Tibial nerve (tissue), 4 donors: ENCODE data around the gene FUT4. TPM values are rescaled to one million over a fixed set of nuclear protein-coding genes. Genes with fewer than 3 reads are reported as not detected.
"Not testable (repeated sequence)": the region's sequence is repeated elsewhere in the genome, so short reads cannot be mapped to it uniquely, and the experiment has no call there.

Experiments used
- DNase-seq, 2 donors: peaks; one replicate each; pipeline ENCODE4 v3.0.0-alpha.2; 2019; ENCODE audit warnings: low spot score in 2 of 2
- H3K27ac ChIP-seq, 4 donors: fragments of 200-600 bp; sonication (generic) in 3 of 4; one replicate each; pipeline ENCODE4 v1.5.1; 2017 to 2019; ENCODE audit warnings: mild to moderate bottlenecking in 1 of 4
- H3K27me3 ChIP-seq, 2 donors: fragments of 200-600 bp; sonication (generic) in 1 of 2; one replicate each; pipeline versions ENCODE4 v1.5.1 to v1.6.0; 2017 to 2019
- H3K36me3 ChIP-seq, 3 donors: fragments of 200-600 bp; sonication (generic); one replicate each; pipeline ENCODE4 v1.5.1; 2018 to 2019
- H3K4me1 ChIP-seq, 4 donors: fragments of 200-600 bp; sonication (generic) in 3 of 4; one replicate each; pipeline ENCODE4 v1.5.1; 2017 to 2019
- H3K4me3 ChIP-seq, 4 donors: fragments of 200-600 bp; sonication (generic) in 3 of 4; one replicate each; pipeline ENCODE4 v1.5.1; 2017 to 2019; ENCODE audit warnings: mild to moderate bottlenecking in 1 of 4, moderate library complexity in 1 of 4
- H3K9me3 ChIP-seq, 4 donors: fragments of 200-600 bp; sonication (generic) in 3 of 4; one replicate each; pipeline ENCODE4 v1.5.1; 2017 to 2019
- CTCF ChIP-seq, 5 experiments: fragments of 200-600 bp in 3 of 5; fragments of 450-650 bp in 2 of 5; sonication (generic) in 3 of 5; IDR thresholded peaks; one replicate each; pipeline ENCODE4 v1.5.1; 2016 to 2019; ENCODE audit warnings: antibody characterized with exemption in 5 of 5, mild to moderate bottlenecking in 3 of 5, moderate library complexity in 2 of 5
- EP300 ChIP-seq, 2 donors: sonication (generic); formaldehyde crosslinking; IDR thresholded peaks; one replicate each; pipeline ENCODE4 v1.6.1; 2017; ENCODE audit warnings: antibody characterized with exemption in 2 of 2, mild to moderate bottlenecking in 1 of 2
- POLR2A ChIP-seq, 2 donors: fragments of 450-650 bp; IDR thresholded peaks; one replicate each; pipeline ENCODE4 v1.6.1; 2017; ENCODE audit warnings: antibody characterized with exemption in 2 of 2, mild to moderate bottlenecking in 2 of 2, moderate library complexity in 2 of 2
- WGBS, 2 donors: methylation state at CpG; one replicate each; pipeline ENCODE4 v1.1.5; 2018; 5-methylcytosine and 5-hydroxymethylcytosine counted together
- total RNA-seq, 4 donors: library from RNA; depleted of rRNA; stranded (reverse); fragments of >200 nt; gene quantifications; one replicate each; pipeline ENCODE4 v1.1.0, GENCODE V29; 2016

Gene FUT4
- total RNA-seq, 4 donors from 2014 or later, result 5.4 to 11.0 (median 7.7) TPM

- WGBS, 2 donors, result 2 to 17% methylated on average over 3 of the region's 3 CpGs
These were observed 38.9 kb upstream of the FUT4 start for GRCh38 chr11:94504689-94505293.

GRCh38 chr11:94506513-94506912, 37.2 kb upstream of the FUT4 start:
- DNase-seq, H3K36me3 ChIP-seq, H3K9me3 ChIP-seq, H3K4me3 ChIP-seq, H3K4me1 ChIP-seq, H3K27ac ChIP-seq, H3K27me3 ChIP-seq: not testable (repeated sequence)
- WGBS, 2 donors, result 88 to 91% methylated on average over 5 of the region's 5 CpGs

More at GRCh38 chr11:94504689-94505293, 38.9 kb upstream of the FUT4 start:
- no peaks in the 10 kb centered on the region for H3K4me1 ChIP-seq
- TF ChIP-seq CTCF (IDR thresholded peaks at IDR 0.05) (peak; percentile 56 to 69 (median 61)), POLR2A (IDR thresholded peaks at IDR 0.05) (no peak)
- peaks cover 0 to 20% (median 0%) of the 10 kb centered on the region in 3 donors for H3K36me3 ChIP-seq
- no peak overlapping the region for H3K27ac ChIP-seq
- H3K9me3 ChIP-seq, result no peaks in the 10 kb centered on the region
- no peaks in the 10 kb centered on the region for H3K27me3 ChIP-seq
- DNase-seq, result peak in 1 of 2 donors; percentile 26
- no peak overlapping the region for H3K4me3 ChIP-seq

- Histone ChIP-seq H3K27me3 (no peaks in the 10 kb centered on the region), H3K9me3 (no peaks in the 10 kb centered on the region), H3K4me1 (peaks cover 0 to 8% (median 2%) of the 10 kb centered on the region in 4 donors), H3K27ac (no peak overlapping the region), H3K4me3 (no peak overlapping the region), H3K36me3 (peaks cover 0 to 3% (median 0%) of the 10 kb centered on the region in 3 donors)
- no peak for DNase-seq
- WGBS, 2 donors, result 51 to 67% methylated on average over 4 of the region's 4 CpGs
- TF ChIP-seq POLR2A (IDR thresholded peaks at IDR 0.05) (no peak), CTCF (IDR thresholded peaks at IDR 0.05) (no peak), EP300 (IDR thresholded peaks at IDR 0.05) (no peak)
These were observed 36.2 kb upstream of the FUT4 start for GRCh38 chr11:94507485-94507884.

GRCh38 chr11:94511932-94512781, 31.6 kb upstream of the FUT4 start, which contains the start of gene C11orf97:
C11orf97 (plus strand) TSS chr11:94512461; CDS start chr11:94512529, 68 bp downstream.
- Histone ChIP-seq H3K4me1 (peaks cover 0 to 16% (median 4%) of the 10 kb centered on the region in 4 donors), H3K27me3 (no peaks in the 10 kb centered on the region), H3K27ac (no peak within 1 kb of the TSS), H3K4me3 (peak within 1 kb of the TSS; percentile 32 to 68 (median 58)), H3K9me3 (no peaks in the 10 kb centered on the region), H3K36me3 (no peaks in the 10 kb centered on the region)
- 20% methylated on average over 42 to 43 of the region's 53 CpGs for WGBS, 2 donors
- DNase-seq, result peak in 1 of 2 donors; percentile 11
- TF ChIP-seq CTCF (IDR thresholded peaks at IDR 0.05) (no peak), EP300 (IDR thresholded peaks at IDR 0.05) (no peak), POLR2A (IDR thresholded peaks at IDR 0.05) (no peak)

- Histone ChIP-seq H3K4me3 (no peak overlapping the region), H3K36me3 (no peaks in the 10 kb centered on the region), H3K4me1 (peaks cover 0 to 16% (median 4%) of the 10 kb centered on the region in 4 donors), H3K27ac (no peak overlapping the region), H3K27me3 (no peaks in the 10 kb centered on the region), H3K9me3 (no peaks in the 10 kb centered on the region)
- WGBS, 2 donors, result 68 to 69% methylated on average over 2 of the region's 2 CpGs
- no peak for DNase-seq
- TF ChIP-seq EP300 (IDR thresholded peaks at IDR 0.05) (no peak), CTCF (IDR thresholded peaks at IDR 0.05) (no peak), POLR2A (IDR thresholded peaks at IDR 0.05) (no peak)
These were observed 30.6 kb upstream of the FUT4 start for GRCh38 chr11:94513091-94513490.
